Measurements from ENCODE around the gene PERCC1. TPM values are rescaled to one million over a fixed set of nuclear protein-coding genes. Genes with fewer than 3 reads are reported as not detected.

The PERCC1 gene
- total RNA-seq, 2 donors from 2014 or later = not detected

GRCh38 chr16:1446296-1447080, 15.6 kb downstream of the PERCC1 start:
- Histone ChIP-seq H3K4me3 (no peak overlapping the region), H3K36me3 (peaks cover 26% of the 10 kb centered on the region), H3K4me1 (ENCODE audit: control insufficient read depth in 1 of 2, low read depth in 2 of 2) (no peaks in the 10 kb centered on the region), H3K27ac (no peak overlapping the region), H3K9me3 (no peaks in the 10 kb centered on the region), H3K27me3 (replicated peaks; ENCODE audit: insufficient read depth) (no peaks in the 10 kb centered on the region)
- DNase-seq (ENCODE audit: low spot score) (no peak), ATAC-seq (ENCODE audit: insufficient number of reproducible peaks, low FRiP score, low read depth) (no peak)
- no peak for TF ChIP-seq CTCF (IDR thresholded peaks at IDR 0.05)

GRCh38 chr16:1447965-1448364, 17.1 kb downstream of the PERCC1 start:
- Histone ChIP-seq H3K4me1 (ENCODE audit: control insufficient read depth in 1 of 2, low read depth in 2 of 2) (no peaks in the 10 kb centered on the region), H3K27ac (no peak overlapping the region), H3K27me3 (replicated peaks; ENCODE audit: insufficient read depth) (no peaks in the 10 kb centered on the region), H3K4me3 (no peak overlapping the region), H3K36me3 (peaks cover 39% of the 10 kb centered on the region), H3K9me3 (no peaks in the 10 kb centered on the region)
- no peak for TF ChIP-seq CTCF (IDR thresholded peaks at IDR 0.05)
- DNase-seq (ENCODE audit: low spot score) (no peak), ATAC-seq (ENCODE audit: insufficient number of reproducible peaks, low FRiP score, low read depth) (no peak)

- H3K36me3 ChIP-seq = peaks cover 45% of the 10 kb centered on the region
- DNase-seq (ENCODE audit: low spot score) = no peak
- no peaks in the 10 kb centered on the region for H3K27me3 ChIP-seq (replicated peaks; ENCODE audit: insufficient read depth)
- H3K9me3 ChIP-seq = no peaks in the 10 kb centered on the region
- ATAC-seq (ENCODE audit: insufficient number of reproducible peaks, low FRiP score, low read depth) = no peak
- no peak overlapping the region for H3K4me3 ChIP-seq
- H3K4me1 ChIP-seq (ENCODE audit: control insufficient read depth in 1 of 2, low read depth in 2 of 2) = no peaks in the 10 kb centered on the region
- H3K27ac ChIP-seq = no peak overlapping the region
- no peak for TF ChIP-seq CTCF (IDR thresholded peaks at IDR 0.05)
Measured at GRCh38 chr16:1448536-1449116, 17.7 kb downstream of the PERCC1 start.

GRCh38 chr16:1449201-1449788, 18.4 kb downstream of the PERCC1 start:
- TF ChIP-seq CTCF (IDR thresholded peaks at IDR 0.05) = no peak
- H3K9me3 ChIP-seq = no peaks in the 10 kb centered on the region
- DNase-seq (ENCODE audit: low spot score) = no peak
- no peaks in the 10 kb centered on the region for H3K27me3 ChIP-seq (replicated peaks; ENCODE audit: insufficient read depth)
- peaks cover 51% of the 10 kb centered on the region for H3K36me3 ChIP-seq
- H3K27ac ChIP-seq = no peak overlapping the region
- no peaks in the 10 kb centered on the region for H3K4me1 ChIP-seq (ENCODE audit: control insufficient read depth in 1 of 2, low read depth in 2 of 2)
- H3K4me3 ChIP-seq = no peak overlapping the region
- no peak for ATAC-seq (ENCODE audit: insufficient number of reproducible peaks, low FRiP score, low read depth)

GRCh38 chr16:1450218-1450617, 19.3 kb downstream of the PERCC1 start:
- Histone ChIP-seq H3K9me3 (no peaks in the 10 kb centered on the region), H3K27ac (no peak overlapping the region), H3K27me3 (replicated peaks; ENCODE audit: insufficient read depth) (no peaks in the 10 kb centered on the region), H3K36me3 (peaks cover 59% of the 10 kb centered on the region), H3K4me1 (ENCODE audit: control insufficient read depth in 1 of 2, low read depth in 2 of 2) (no peaks in the 10 kb centered on the region), H3K4me3 (no peak overlapping the region)
- no peak for DNase-seq (ENCODE audit: low spot score)
- TF ChIP-seq CTCF (IDR thresholded peaks at IDR 0.05) = no peak
- no peak for ATAC-seq (ENCODE audit: insufficient number of reproducible peaks, low FRiP score, low read depth)
